ENCODE data around the gene AUTS2.
A peak's percentile ranks its signal among the peaks of the same experiment; 100 is the strongest.

The AUTS2 gene

DNA sequence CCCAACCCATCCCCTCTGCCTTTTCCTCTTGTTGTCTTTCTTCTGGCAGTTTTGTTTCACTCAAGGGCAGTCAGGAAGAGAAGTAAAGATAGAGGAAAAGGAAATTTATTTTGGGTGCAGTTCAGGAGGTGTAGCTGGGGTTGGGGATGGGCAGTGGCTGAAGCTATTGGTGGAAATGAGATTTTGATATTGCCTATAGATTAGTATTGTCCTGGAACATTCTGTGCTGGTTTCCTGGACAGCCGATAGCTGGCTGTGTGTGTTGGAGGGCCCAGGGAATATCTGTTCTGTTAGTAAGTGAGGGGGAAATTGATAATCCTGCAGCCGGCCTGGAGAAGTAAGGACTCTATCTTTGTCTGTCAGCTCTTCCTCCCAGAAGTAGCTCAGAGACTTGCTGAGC lies 107.8 kb downstream of the AUTS2 start:
- H3K27me3 Mint-ChIP-seq, result peaks cover 0 to 5% of the 10 kb centered on the region in 2 donors
- H3K27ac Mint-ChIP-seq, result no peak overlapping the region
- H3K36me3 Mint-ChIP-seq, result no peaks in the 10 kb centered on the region
- DNase-seq, result no peak
- ATAC-seq (replicated peaks), result no peak
- H3K4me3 Mint-ChIP-seq, result no peak overlapping the region
- no peaks in the 10 kb centered on the region for H3K9me3 Mint-ChIP-seq
- peaks cover 5 to 24% of the 10 kb centered on the region in 2 donors for H3K4me1 Mint-ChIP-seq

DNA sequence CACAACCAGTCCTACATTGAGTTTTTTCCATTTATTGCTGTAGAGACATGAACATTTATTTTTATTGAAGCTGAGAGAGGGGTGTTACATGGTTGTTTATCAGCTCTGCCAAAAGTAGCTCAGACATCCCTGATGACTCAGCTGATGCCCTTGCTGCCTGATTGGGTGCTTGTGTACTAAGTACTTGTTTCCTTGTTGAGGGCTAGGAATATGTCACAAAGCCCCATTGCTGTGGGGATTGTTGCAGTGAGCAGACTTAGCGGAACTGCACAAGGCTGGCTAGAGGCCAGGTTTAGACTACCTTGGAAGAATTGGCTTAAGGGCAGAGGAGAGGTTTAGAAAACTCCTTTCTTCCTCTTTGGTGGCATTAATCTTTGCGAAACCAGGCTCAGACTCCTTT lies 110.6 kb downstream of the AUTS2 start:
- Mint-ChIP-seq H3K27me3 (peaks cover 0 to 5% of the 10 kb centered on the region in 2 donors), H3K4me3 (no peak overlapping the region), H3K4me1 (peaks cover 2 to 13% of the 10 kb centered on the region in 2 donors), H3K9me3 (peaks cover 0 to 2% of the 10 kb centered on the region in 2 donors), H3K36me3 (no peaks in the 10 kb centered on the region), H3K27ac (no peak overlapping the region)
- ATAC-seq (replicated peaks), result peak in 1 of 2 donors; percentile 68
- DNase-seq, result no peak

DNA sequence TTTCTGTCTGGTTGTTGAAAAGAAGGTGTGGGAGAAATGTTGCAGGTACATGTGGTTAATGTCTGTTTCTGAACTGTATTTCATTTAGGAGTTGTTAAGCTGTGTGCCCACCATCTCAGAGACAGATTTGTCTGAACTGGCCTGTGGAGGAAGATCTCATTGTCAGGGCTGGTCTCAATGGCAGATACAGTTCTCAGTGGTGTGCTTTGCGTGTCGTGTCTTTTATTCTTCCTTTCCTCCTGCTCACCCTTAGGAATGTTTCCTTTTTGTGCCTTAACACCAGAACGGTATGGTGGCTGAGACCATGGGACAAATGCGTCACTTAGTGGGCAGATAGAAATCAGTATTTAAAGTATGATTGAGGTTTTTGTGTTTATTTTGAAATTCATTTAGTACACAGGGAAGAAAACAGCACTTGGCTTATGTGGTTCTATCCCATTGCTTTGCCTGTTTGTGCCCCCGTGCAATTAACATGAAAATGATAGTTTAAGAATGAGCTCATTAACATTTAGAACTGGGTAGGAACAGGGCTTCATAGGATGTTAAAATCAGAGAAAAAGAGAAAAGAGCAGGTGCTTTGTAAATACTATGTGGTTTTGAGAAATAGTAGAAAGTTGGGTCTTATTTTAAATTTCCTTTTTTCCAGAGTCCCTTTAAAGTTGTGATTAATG lies 112.6 kb downstream of the AUTS2 start:
- no peak overlapping the region for H3K27ac Mint-ChIP-seq
- peaks cover 0 to 2% of the 10 kb centered on the region in 2 donors for H3K9me3 Mint-ChIP-seq
- no peak for ATAC-seq (replicated peaks)
- no peak for DNase-seq
- H3K4me1 Mint-ChIP-seq, result peaks cover 3 to 18% of the 10 kb centered on the region in 2 donors
- no peaks in the 10 kb centered on the region for H3K36me3 Mint-ChIP-seq
- H3K27me3 Mint-ChIP-seq, result peaks cover 5 to 6% of the 10 kb centered on the region in 2 donors
- no peak overlapping the region for H3K4me3 Mint-ChIP-seq

DNA sequence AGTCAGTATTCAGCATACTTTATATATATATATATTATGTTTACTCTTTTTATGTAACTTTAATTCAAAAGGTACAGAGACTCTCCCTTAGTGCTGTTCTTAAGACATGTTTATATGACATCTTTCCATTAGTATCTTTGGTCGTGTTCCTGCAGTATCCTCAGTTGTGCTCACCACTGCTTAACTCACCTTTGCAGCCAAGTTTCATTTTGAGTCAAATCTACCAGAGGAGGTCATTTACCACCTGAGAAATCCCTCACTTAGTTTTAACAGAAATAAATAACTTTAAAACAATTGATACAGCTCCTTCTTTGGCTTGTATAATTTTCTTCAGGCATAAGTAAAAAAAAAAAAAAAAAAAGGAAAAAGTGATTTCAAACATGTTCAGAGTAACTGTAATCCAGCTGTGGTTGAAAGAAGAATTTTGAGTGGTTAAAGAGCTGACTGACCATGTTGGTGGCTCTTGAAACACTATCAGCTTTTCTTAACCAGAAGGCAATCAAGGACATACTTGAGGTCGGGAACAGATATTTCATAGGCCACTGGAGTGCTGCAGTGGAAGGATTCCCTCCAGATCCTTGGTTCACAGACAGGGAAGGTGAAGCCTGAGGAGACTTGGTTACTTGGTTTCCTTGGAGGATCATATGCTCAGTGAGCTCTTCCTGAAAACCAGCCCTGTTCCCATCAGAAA lies 116.8 kb downstream of the AUTS2 start:
- H3K4me3 Mint-ChIP-seq, result no peak overlapping the region
- no peak for ATAC-seq (replicated peaks)
- H3K27me3 Mint-ChIP-seq, result peaks cover 5 to 6% of the 10 kb centered on the region in 2 donors
- peaks cover 0 to 2% of the 10 kb centered on the region in 2 donors for H3K9me3 Mint-ChIP-seq
- no peaks in the 10 kb centered on the region for H3K36me3 Mint-ChIP-seq
- H3K27ac Mint-ChIP-seq, result no peak overlapping the region
- DNase-seq, result no peak
- peaks cover 3 to 10% of the 10 kb centered on the region in 2 donors for H3K4me1 Mint-ChIP-seq

DNA sequence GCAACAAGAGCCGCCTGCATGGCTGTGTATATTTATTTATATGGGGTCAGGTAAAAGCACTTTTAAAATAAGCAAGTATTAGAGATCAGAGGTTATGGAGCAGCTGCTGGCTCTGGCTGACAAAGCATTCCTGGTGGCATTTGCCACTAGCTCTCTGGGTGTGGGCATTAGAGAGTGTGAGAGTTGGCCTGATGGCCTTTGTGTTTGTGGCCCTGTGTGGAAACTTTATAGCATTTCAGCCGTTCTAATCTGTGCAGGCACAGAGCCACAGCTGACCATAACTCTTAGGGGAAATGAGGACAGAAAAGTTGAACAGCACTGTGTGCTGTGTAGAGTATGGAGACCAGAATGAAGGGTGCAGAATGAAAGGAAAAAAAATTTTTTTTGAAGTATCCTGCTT lies 118.9 kb downstream of the AUTS2 start:
- H3K27ac Mint-ChIP-seq, result no peak overlapping the region
- DNase-seq, result no peak
- no peaks in the 10 kb centered on the region for H3K36me3 Mint-ChIP-seq
- H3K9me3 Mint-ChIP-seq, result peaks cover 0 to 2% of the 10 kb centered on the region in 2 donors
- no peak for ATAC-seq (replicated peaks)
- H3K4me1 Mint-ChIP-seq, result peaks cover 3 to 10% of the 10 kb centered on the region in 2 donors
- no peak overlapping the region for H3K4me3 Mint-ChIP-seq
- peaks cover 0 to 6% of the 10 kb centered on the region in 2 donors for H3K27me3 Mint-ChIP-seq

DNA sequence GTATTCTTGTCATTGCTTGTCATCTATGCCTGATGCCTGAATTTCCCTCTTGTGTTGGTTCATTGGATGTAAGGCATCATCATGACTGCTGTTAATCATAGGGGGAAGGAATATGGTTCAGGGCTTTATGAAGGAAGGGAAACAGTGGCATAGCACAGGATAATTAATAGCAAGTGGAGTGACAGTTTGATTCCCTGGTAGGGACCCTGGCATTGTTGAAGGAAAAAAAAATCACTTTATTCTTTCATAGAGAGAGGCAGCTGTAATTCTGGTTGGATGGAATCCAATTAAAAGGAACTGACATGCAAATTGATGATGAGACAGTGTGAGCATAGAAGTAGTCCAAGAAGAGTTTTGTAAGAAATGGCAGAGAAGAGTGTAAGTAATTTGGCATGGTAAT lies 121.4 kb downstream of the AUTS2 start:
- ATAC-seq (replicated peaks) (no peak), DNase-seq (no peak)
- Mint-ChIP-seq H3K9me3 (no peaks in the 10 kb centered on the region), H3K27me3 (peaks cover 0 to 6% of the 10 kb centered on the region in 2 donors), H3K27ac (no peak overlapping the region), H3K4me1 (peaks cover 3 to 10% of the 10 kb centered on the region in 2 donors), H3K36me3 (no peaks in the 10 kb centered on the region), H3K4me3 (no peak overlapping the region)

DNA sequence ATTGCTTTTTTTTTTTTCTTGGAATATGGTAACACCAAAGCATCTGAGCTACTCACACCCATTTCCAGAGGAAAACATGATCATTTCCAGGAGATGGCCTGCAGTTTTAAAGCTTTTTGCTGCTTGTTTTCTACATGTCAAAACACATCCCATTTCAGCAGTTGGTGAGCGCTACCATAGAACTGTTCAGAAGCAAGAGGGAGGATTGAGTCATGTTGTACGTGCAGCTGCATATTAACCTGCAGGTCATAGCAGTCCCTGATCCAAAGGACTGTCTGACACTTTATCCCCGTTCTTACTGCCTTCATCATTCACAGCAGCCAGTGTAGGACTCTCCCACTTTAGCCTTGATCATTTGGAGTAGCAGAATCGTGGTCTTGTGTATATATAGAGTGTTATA lies 124.6 kb downstream of the AUTS2 start:
- Mint-ChIP-seq H3K27ac (no peak overlapping the region), H3K27me3 (no peaks in the 10 kb centered on the region), H3K4me1 (peaks cover under 1 to 9% of the 10 kb centered on the region in 2 donors), H3K36me3 (no peaks in the 10 kb centered on the region), H3K4me3 (no peak overlapping the region), H3K9me3 (peaks cover 3 to 6% of the 10 kb centered on the region in 2 donors)
- no peak for DNase-seq
- no peak for ATAC-seq (replicated peaks)

DNA sequence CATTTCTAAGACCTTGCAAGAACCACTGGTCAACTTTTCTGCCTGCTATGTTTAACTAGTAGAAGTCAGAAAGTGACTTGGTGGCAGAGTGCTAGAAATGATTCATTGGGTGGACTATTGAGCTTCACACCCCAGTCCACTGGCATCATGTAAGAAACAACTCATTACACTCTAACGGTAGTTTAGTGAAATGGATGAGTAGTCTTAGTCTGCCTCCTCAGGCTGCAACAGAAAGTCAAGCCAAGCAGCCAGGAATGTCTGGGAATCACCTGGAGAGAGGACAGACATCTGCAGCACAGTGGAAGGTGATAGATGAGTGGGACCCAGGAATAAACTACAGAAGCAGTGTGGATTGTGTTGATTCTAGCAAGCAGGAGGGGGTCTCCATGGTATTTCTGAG lies 125.4 kb downstream of the AUTS2 start:
- H3K9me3 Mint-ChIP-seq, result peaks cover 3 to 6% of the 10 kb centered on the region in 2 donors
- H3K36me3 Mint-ChIP-seq, result no peaks in the 10 kb centered on the region
- DNase-seq (no peak), ATAC-seq (replicated peaks) (no peak)
- H3K27ac Mint-ChIP-seq, result peak overlapping the region; percentile 5
- no peak overlapping the region for H3K4me3 Mint-ChIP-seq
- H3K27me3 Mint-ChIP-seq, result no peaks in the 10 kb centered on the region
- peaks cover 4 to 16% of the 10 kb centered on the region in 2 donors for H3K4me1 Mint-ChIP-seq

DNA sequence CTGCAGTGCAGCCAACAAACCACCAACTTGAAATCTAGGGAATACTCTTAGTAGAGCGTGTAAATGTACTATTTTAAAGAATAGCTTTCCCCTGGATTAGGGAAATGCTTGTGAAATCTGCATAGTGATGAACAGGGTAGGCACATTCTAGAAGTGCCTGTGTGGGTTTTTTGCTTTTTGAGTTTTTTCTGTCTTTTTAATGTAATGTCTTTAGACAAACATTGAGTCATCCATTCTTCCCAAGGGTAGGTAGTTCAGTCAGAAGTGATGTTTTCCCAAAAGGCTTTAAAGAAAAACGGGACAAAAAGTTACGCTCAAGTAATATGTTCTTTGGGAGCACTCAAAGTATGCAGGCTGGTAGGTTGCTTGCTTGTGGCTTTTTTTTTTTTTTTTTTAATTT lies 130.0 kb downstream of the AUTS2 start:
- Mint-ChIP-seq H3K4me1 (peaks cover 7 to 29% of the 10 kb centered on the region in 2 donors), H3K36me3 (no peaks in the 10 kb centered on the region)

DNA sequence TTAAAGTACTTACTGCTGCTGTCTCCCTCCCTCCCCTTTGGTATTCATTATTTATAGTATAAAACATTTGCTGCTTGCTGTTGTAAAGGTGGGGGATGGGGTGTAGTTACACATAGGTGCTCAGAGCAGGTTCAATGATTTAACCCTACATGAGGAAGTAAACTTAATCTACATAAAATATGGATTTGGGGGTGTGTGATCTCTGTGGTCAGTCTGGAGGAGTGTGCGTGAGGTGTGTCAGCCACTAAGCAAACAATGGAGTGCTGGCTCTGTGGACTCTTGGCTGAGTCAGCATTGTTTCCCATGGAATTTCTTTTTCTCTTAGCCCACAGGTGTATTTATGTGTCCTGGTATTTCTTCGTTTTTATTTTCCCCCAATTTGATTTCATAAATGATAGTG lies 133.9 kb downstream of the AUTS2 start:
- H3K4me3 Mint-ChIP-seq, result no peak overlapping the region
- no peak overlapping the region for H3K27ac Mint-ChIP-seq
- ATAC-seq (replicated peaks), result peak in 1 of 2 donors; percentile 41
- H3K27me3 Mint-ChIP-seq, result no peaks in the 10 kb centered on the region
- H3K36me3 Mint-ChIP-seq, result no peaks in the 10 kb centered on the region
- H3K4me1 Mint-ChIP-seq, result peaks cover 10 to 39% of the 10 kb centered on the region in 2 donors
- no peaks in the 10 kb centered on the region for H3K9me3 Mint-ChIP-seq
- no peak for DNase-seq

More for the DNA sequence above, 130.0 kb downstream of the AUTS2 start:
- no peak overlapping the region for H3K4me3 Mint-ChIP-seq
- H3K27me3 Mint-ChIP-seq, result no peaks in the 10 kb centered on the region
- peaks cover 3 to 6% of the 10 kb centered on the region in 2 donors for H3K9me3 Mint-ChIP-seq
- DNase-seq (no peak), ATAC-seq (replicated peaks) (no peak)
- no peak overlapping the region for H3K27ac Mint-ChIP-seq

DNA sequence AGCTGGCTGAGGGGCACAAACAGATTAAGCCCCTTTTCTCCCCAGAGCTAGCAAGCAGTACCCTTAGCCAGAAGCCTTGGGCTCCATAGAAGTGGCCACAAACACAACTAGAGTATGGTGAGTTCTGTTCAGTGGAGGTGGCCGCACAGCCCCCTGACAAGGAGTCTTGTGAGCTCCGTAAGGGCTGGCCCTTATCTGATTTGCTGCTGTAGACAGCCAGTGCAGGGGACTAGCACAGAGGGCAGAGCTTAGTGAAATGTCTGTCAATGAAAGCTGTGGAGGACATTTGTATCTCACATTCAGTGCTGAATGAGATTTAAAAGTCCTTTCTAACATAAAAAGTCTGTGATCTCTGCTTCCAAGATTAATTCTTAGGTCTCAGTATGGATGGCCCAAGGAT lies 137.3 kb downstream of the AUTS2 start:
- Mint-ChIP-seq H3K27ac (no peak overlapping the region), H3K27me3 (no peaks in the 10 kb centered on the region), H3K4me3 (no peak overlapping the region), H3K4me1 (peaks cover 31 to 62% of the 10 kb centered on the region in 2 donors), H3K36me3 (peaks cover 0 to 3% of the 10 kb centered on the region in 2 donors), H3K9me3 (no peaks in the 10 kb centered on the region)
- ATAC-seq (replicated peaks) (no peak), DNase-seq (no peak)

DNA sequence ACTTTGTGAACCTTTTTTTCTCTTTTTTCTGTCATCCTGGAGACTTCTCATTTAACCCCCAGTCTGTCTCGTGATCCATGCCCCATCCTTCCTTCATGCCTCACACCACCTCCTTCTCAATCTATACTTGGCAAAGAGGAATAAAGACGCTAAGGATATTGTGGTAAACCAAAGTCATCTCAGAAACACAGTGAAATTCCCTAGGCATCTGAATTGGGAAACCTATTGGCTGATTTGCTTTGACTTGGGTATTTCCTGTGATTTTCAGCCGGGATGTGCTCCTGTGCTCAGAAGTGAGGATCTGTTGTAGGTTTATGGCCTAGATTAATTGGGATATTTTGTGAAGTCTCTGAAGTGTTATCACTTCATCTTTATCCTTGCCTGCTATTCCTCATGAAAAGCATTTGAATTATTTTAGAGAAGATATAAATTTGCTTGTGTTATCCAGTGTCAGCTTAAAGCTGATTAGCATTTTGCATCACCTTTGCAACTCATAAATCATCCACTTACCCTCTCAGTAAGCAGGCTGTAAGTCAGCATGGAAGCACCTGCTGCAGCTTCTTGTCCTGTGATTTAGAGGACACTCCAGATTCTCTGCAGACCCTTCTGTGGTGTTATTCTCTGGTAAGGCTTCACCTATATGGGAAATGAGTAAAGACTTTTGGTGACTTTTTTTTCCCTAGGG lies 138.0 kb downstream of the AUTS2 start:
- Mint-ChIP-seq H3K4me1 (peaks cover 31 to 62% of the 10 kb centered on the region in 2 donors), H3K9me3 (no peaks in the 10 kb centered on the region), H3K36me3 (peaks cover 0 to 3% of the 10 kb centered on the region in 2 donors), H3K27ac (no peak overlapping the region), H3K4me3 (no peak overlapping the region), H3K27me3 (no peaks in the 10 kb centered on the region)
- DNase-seq (no peak), ATAC-seq (replicated peaks) (no peak)

DNA sequence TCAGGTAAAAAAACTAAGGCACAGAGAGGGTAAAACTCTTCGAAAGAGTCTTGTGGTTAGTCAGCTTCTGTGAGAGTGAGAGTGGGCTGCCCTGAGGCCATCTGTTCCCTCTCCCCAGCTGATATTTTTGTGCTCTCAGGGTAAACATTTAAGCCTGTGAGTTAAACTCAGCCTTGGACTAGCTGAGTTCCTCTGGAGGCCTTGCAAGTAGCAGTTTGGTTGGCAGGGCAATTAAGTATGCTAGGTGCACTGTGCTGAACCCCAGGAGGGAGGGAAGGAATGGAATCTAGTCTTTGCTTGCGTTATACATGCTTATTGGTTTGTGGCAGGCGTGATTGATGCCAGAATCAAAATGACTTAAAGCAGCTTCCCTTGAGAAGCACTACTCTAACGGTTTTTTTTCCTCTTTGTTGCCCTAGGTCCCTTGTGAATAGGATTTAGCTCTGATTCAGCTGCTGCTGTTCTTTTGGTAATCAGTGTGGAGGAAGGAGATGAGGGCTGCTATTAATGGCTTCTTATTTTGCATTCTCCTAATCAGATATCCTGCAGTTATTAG lies 140.2 kb downstream of the AUTS2 start:
- Mint-ChIP-seq H3K4me3 (peak overlapping the region; percentile 50 to 76), H3K9me3 (no peaks in the 10 kb centered on the region), H3K27ac (peak overlapping the region; percentile 87), H3K27me3 (no peaks in the 10 kb centered on the region), H3K4me1 (peaks cover 29 to 49% of the 10 kb centered on the region in 2 donors), H3K36me3 (peaks cover 0 to 3% of the 10 kb centered on the region in 2 donors)
- ATAC-seq (replicated peaks), result peak; percentile 51 to 63
- peak; percentile 29 for DNase-seq

DNA sequence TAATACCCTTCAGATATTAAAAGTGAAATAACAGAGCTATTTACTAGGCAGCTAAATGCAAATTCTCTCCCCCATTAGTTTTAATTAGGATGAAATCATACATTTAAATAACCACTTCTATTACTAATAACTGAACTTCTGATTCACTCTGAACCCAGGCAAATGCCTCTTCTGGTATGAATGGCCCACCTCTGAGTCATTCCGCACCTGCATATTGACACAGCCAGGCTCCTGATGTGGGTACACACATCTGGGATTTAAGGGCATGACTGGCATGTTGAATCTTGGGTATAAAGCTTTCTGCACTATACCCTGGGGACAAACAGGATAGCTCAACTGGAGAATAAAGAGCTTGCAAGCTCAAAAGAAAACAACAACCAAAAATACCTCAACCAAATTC lies 140.9 kb downstream of the AUTS2 start:
- DNase-seq (peak; percentile 83), ATAC-seq (replicated peaks) (peak; percentile 89 to 90)

More for the DNA sequence above, 140.9 kb downstream of the AUTS2 start:
- H3K4me1 Mint-ChIP-seq, result peaks cover 29 to 49% of the 10 kb centered on the region in 2 donors
- peak overlapping the region; percentile 87 for H3K27ac Mint-ChIP-seq
- no peaks in the 10 kb centered on the region for H3K27me3 Mint-ChIP-seq
- no peaks in the 10 kb centered on the region for H3K9me3 Mint-ChIP-seq
- peak overlapping the region; percentile 37 to 50 for H3K4me3 Mint-ChIP-seq
- peaks cover 0 to 3% of the 10 kb centered on the region in 2 donors for H3K36me3 Mint-ChIP-seq
